B cell (primary cell): ENCODE measurements around the gene PCDHGB5. TPM values are rescaled to one million over a fixed set of nuclear protein-coding genes. Genes with fewer than 3 reads are reported as not detected.

Experiments used
- ATAC-seq: fragments of 200-7000 bp; cut with Tn5 transposase; one replicate; pipeline ENCODE4 v1.10.0; 2021; ENCODE audit warnings: low read depth, mild to moderate bottlenecking, moderate number of reproducible peaks, moderate library complexity
- CTCF ChIA-PET: fragments of 350-600 bp; sonication (Branson Sonifier 250); formaldehyde crosslinking; loops from one replicate; lab custom pipeline; 2021; ENCODE audit warnings: antibody characterized with exemption, inconsistent platforms; lab: Charles Lee
- POLR2A ChIA-PET: fragments of 350-600 bp; sonication (Branson Sonifier 250); formaldehyde crosslinking; loops from one replicate; lab custom pipeline; 2021; ENCODE audit warnings: antibody characterized with exemption; lab: Charles Lee
- DNase-seq: peaks from one replicate; pipeline ENCODE4 v3.0.0; 2013
- H2AFZ ChIP-seq: 2 replicates; pipeline ENCODE4 v1.6.1; 2012; ENCODE audit warnings: mild to moderate bottlenecking, low read depth, low read length; ENCODE audit not compliant: insufficient read depth, poor library complexity, severe bottlenecking
- H3K27ac ChIP-seq, 2 donors: 1 replicate in 1 of 2; 2 replicates in 1 of 2; pipeline ENCODE4 v1.5.1; 2012 to 2013; ENCODE audit warnings: low read length in 2 of 2, mild to moderate bottlenecking in 2 of 2, moderate library complexity in 1 of 2
- H3K27me3 ChIP-seq, 4 experiments: fragments of 200-600 bp in 1 of 4; sonication (generic) in 1 of 4; replicated peaks in 1 of 4; 1 replicate in 2 of 4; 2 replicates in 2 of 4; pipeline versions ENCODE4 v1.6.1 to v1.7.0; 2013 to 2016; ENCODE audit warnings: low read length in 3 of 4, mild to moderate bottlenecking in 2 of 4, mixed read lengths in 1 of 4, moderate library complexity in 1 of 4; ENCODE audit not compliant: insufficient read depth in 4 of 4, control insufficient read depth in 3 of 4; ENCODE audit errors: control extremely low read depth in 1 of 4
- H3K36me3 ChIP-seq, 2 experiments: replicated peaks in 1 of 2; 1 replicate in 1 of 2; 2 replicates in 1 of 2; pipeline versions ENCODE4 v1.6.1 to v1.7.1; 2013; ENCODE audit warnings: low read length in 1 of 2; ENCODE audit not compliant: insufficient read depth in 2 of 2, control insufficient read depth in 1 of 2; ENCODE audit errors: control extremely low read depth in 1 of 2, extremely low read depth in 1 of 2
- H3K4me1 ChIP-seq, 2 donors: fragments of 200-600 bp in 1 of 2; sonication (generic) in 1 of 2; 1 replicate in 1 of 2; 2 replicates in 1 of 2; pipeline versions ENCODE4 v1.5.1 to v1.6.1; 2013 to 2017; ENCODE audit warnings: low read length in 2 of 2; ENCODE audit not compliant: control insufficient read depth in 2 of 2, insufficient read depth in 2 of 2
- H3K4me2 ChIP-seq: replicated peaks from 2 replicates; pipeline ENCODE3; 2012; ENCODE audit warnings: mild to moderate bottlenecking, low read depth, low read length; ENCODE audit not compliant: poor library complexity, severe bottlenecking
- H3K4me3 ChIP-seq, 5 experiments: fragments of 200-600 bp in 1 of 5; sonication (generic) in 1 of 5; 1 replicate in 3 of 5; 2 replicates in 2 of 5; pipeline versions ENCODE4 v1.5.1 to v1.7.0; 2011 to 2016; ENCODE audit warnings: low read length in 4 of 5, mild to moderate bottlenecking in 4 of 5, low read depth in 2 of 5, control low read depth in 1 of 5, moderate library complexity in 1 of 5; ENCODE audit not compliant: insufficient read depth in 1 of 5; ENCODE audit errors: control extremely low read depth in 1 of 5, extremely low read depth in 1 of 5
- H3K79me2 ChIP-seq: fragments of 200-600 bp; sonication (generic); one replicate; pipeline ENCODE4 v1.6.0; 2016; ENCODE audit warnings: low read length; ENCODE audit not compliant: control insufficient read depth, insufficient read depth
- H3K9ac ChIP-seq: fragments of 200-600 bp; sonication (generic); 2 replicates; pipeline ENCODE4 v1.6.1; 2017; ENCODE audit warnings: mild to moderate bottlenecking, low read length, moderate library complexity
- H3K9me3 ChIP-seq, 3 donors: one replicate each; pipeline versions ENCODE4 v1.6.1 to v1.7.1; 2013; ENCODE audit warnings: low read length in 2 of 3; ENCODE audit not compliant: control insufficient read depth in 2 of 3, insufficient read depth in 1 of 3; ENCODE audit errors: control extremely low read depth in 1 of 3
- H4K20me1 ChIP-seq: 2 replicates; pipeline ENCODE4 v1.6.0; 2012; ENCODE audit warnings: mild to moderate bottlenecking, low read length; ENCODE audit not compliant: insufficient read depth, control insufficient read depth, poor library complexity, severe bottlenecking
- H3K27ac Mint-ChIP-seq: one replicate; pipeline ENCODE4 v1.8.0; 2021; ENCODE audit warnings: mixed read lengths
- H3K27me3 Mint-ChIP-seq: one replicate; pipeline ENCODE4 v1.8.0; 2021; ENCODE audit warnings: mixed read lengths
- H3K4me1 Mint-ChIP-seq: one replicate; pipeline ENCODE4 v1.8.0; 2021; ENCODE audit warnings: mixed read lengths
- H3K4me3 Mint-ChIP-seq: one replicate; pipeline ENCODE4 v1.8.0; 2021; ENCODE audit warnings: mixed read lengths
- H3K9me3 Mint-ChIP-seq: one replicate; pipeline ENCODE4 v1.8.0; 2022; ENCODE audit warnings: mixed read lengths; ENCODE audit not compliant: insufficient read depth
- CTCF ChIP-seq: fragments of 200-600 bp; IDR thresholded peaks from one replicate; pipeline ENCODE4 v1.8.0; 2022; ENCODE audit warnings: antibody characterized with exemption, mild to moderate bottlenecking
- EZH2 ChIP-seq: IDR thresholded peaks from 2 replicates; pipeline ENCODE4 v1.6.1; 2012; ENCODE audit warnings: borderline replicate concordance, low read depth, mild to moderate bottlenecking, moderate library complexity, low read length; ENCODE audit not compliant: insufficient read depth, poor library complexity, severe bottlenecking
- WGBS: methylation state at CpG from one replicate; pipeline ENCODE4 v1.1.5; 2013; ENCODE audit warnings: missing lambda C conversion rate; ENCODE audit not compliant: insufficient coverage; 5-methylcytosine and 5-hydroxymethylcytosine counted together
- intact Hi-C: fragments of 100-400 bp; cut with micrococcal nuclease; formaldehyde crosslinking; loops from one replicate; pipeline ENCODE4 v1.10.0; 2022
- polyA plus RNA-seq: library from polyadenylated mRNA; depleted of rRNA; stranded (reverse); fragments of >200 nt; gene quantifications from 2 replicates; pipeline ENCODE4 v1.2.3, GENCODE V29; 2012
- total RNA-seq, 2 donors: library from RNA; stranded (reverse); fragments of 120-200 nt in 1 of 2; gene quantifications; 1 replicate in 1 of 2; 2 replicates in 1 of 2; pipeline versions ENCODE4 v1.2.3 to v1.2.4, GENCODE V29; 2013 to 2022

PCDHGB5 gene
- total and polyA plus RNA-seq, 2 donors (not counting 1 experiment from before 2014, with no cell fraction given): 0.37 to 2.5 TPM

- Mint-ChIP-seq H3K27me3 (peaks cover 3% of the 10 kb centered on the region), H3K4me1 (peaks cover 3% of the 10 kb centered on the region), H3K27ac (no peak overlapping the region), H3K4me3 (no peak overlapping the region), H3K9me3 (peaks cover 3% of the 10 kb centered on the region)
- TF ChIP-seq CTCF (no peak), EZH2 (no peak)
- peaks cover 0 to 14% (median 0%) of the 10 kb centered on the region in 3 donors for H3K9me3 ChIP-seq
- CTCF ChIA-PET: interaction anchor here (0.9 to 1.3 kb wide), 3 partner anchors 9 to 124 kb away, joined by 3 to 4 read pairs (median 4); partner anchors contain the start of gene PCDHGA12
- ATAC-seq (no peak), DNase-seq (no peak)
- no peaks in the 10 kb centered on the region for H4K20me1 ChIP-seq
- H3K4me1 ChIP-seq: no peaks in the 10 kb centered on the region
- 87% methylated on average over 4 of the region's 10 CpGs for WGBS
- no peak overlapping the region for H3K9ac ChIP-seq
- no peak overlapping the region for H3K4me2 ChIP-seq
- no peak overlapping the region for H3K4me3 ChIP-seq
- H3K36me3 ChIP-seq: no peaks in the 10 kb centered on the region
- H3K27ac ChIP-seq: no peak overlapping the region
- intact Hi-C loops: no loop called here
- no peaks in the 10 kb centered on the region for H3K79me2 ChIP-seq
- H3K27me3 ChIP-seq: peaks cover 0 to 6% (median 1%) of the 10 kb centered on the region in 4 experiments
- POLR2A ChIA-PET: no interaction called here
- H2AFZ ChIP-seq: no peak overlapping the region
Observed at GRCh38 chr5:141439411-141440141, 41.8 kb downstream of the PCDHGB5 start.

- H3K9me3 Mint-ChIP-seq: peaks cover 3% of the 10 kb centered on the region
- no peak overlapping the region for H3K27ac Mint-ChIP-seq
- ChIA-PET POLR2A (no interaction called here), CTCF (interaction anchor here (0.9 to 1.3 kb wide), 2 partner anchors 10 to 124 kb away, joined by 3 to 4 read pairs; partner anchors contain the start of gene PCDHGA12)
- TF ChIP-seq CTCF (no peak), EZH2 (no peak)
- 100% methylated on average over 5 of the region's 9 CpGs for WGBS
- intact Hi-C loops: no loop called here
- H3K79me2 ChIP-seq: no peaks in the 10 kb centered on the region
- peaks cover 0 to 14% (median 0%) of the 10 kb centered on the region in 3 donors for H3K9me3 ChIP-seq
- no peaks in the 10 kb centered on the region for H3K4me1 ChIP-seq
- ATAC-seq (no peak), DNase-seq (no peak)
- H3K27me3 Mint-ChIP-seq: peaks cover 3% of the 10 kb centered on the region
- peaks cover 0 to 6% (median under 1%) of the 10 kb centered on the region in 4 experiments for H3K27me3 ChIP-seq
- H3K4me2 ChIP-seq: no peak overlapping the region
- no peaks in the 10 kb centered on the region for H3K36me3 ChIP-seq
- peaks cover 3% of the 10 kb centered on the region for H3K4me1 Mint-ChIP-seq
- H3K9ac ChIP-seq: no peak overlapping the region
- H3K4me3 Mint-ChIP-seq: no peak overlapping the region
- H4K20me1 ChIP-seq: no peaks in the 10 kb centered on the region
- no peak overlapping the region for H2AFZ ChIP-seq
- H3K4me3 ChIP-seq: no peak overlapping the region
- no peak overlapping the region for H3K27ac ChIP-seq
Observed at GRCh38 chr5:141440341-141440740, 42.6 kb downstream of the PCDHGB5 start.
